Measurements from ENCODE around the gene APC.

GRCh38 chr5:112795944-112796678 is 58.4 kb downstream of the APC start:
- TF ChIP-seq YY1 (tag by site-specific recombination; IDR thresholded peaks at IDR 0.05) (no peak), ZNF146 (tag by site-specific recombination; IDR thresholded peaks at IDR 0.05) (no peak), ZBTB44 (tag by site-specific recombination; IDR thresholded peaks at IDR 0.05) (no peak), HIC1 (tag by site-specific recombination; IDR thresholded peaks at IDR 0.05) (no peak), ZNF585B (tag by site-specific recombination; IDR thresholded peaks at IDR 0.05) (no peak), CTCF (tag by site-specific recombination; IDR thresholded peaks at IDR 0.05) (no peak), TCF7L2 (IDR thresholded peaks at IDR 0.05; ENCODE audit: borderline replicate concordance, low read depth, low read length) (no peak), SP3 (tag by site-specific recombination; IDR thresholded peaks at IDR 0.05) (no peak), ZFP41 (tag by site-specific recombination; IDR thresholded peaks at IDR 0.05; ENCODE audit: borderline replicate concordance) (no peak), ZNF596 (tag by site-specific recombination; IDR thresholded peaks at IDR 0.05) (no peak), ZNF544 (tag by site-specific recombination; IDR thresholded peaks at IDR 0.05) (no peak)
- TF ChIP-seq, protein P1, sequence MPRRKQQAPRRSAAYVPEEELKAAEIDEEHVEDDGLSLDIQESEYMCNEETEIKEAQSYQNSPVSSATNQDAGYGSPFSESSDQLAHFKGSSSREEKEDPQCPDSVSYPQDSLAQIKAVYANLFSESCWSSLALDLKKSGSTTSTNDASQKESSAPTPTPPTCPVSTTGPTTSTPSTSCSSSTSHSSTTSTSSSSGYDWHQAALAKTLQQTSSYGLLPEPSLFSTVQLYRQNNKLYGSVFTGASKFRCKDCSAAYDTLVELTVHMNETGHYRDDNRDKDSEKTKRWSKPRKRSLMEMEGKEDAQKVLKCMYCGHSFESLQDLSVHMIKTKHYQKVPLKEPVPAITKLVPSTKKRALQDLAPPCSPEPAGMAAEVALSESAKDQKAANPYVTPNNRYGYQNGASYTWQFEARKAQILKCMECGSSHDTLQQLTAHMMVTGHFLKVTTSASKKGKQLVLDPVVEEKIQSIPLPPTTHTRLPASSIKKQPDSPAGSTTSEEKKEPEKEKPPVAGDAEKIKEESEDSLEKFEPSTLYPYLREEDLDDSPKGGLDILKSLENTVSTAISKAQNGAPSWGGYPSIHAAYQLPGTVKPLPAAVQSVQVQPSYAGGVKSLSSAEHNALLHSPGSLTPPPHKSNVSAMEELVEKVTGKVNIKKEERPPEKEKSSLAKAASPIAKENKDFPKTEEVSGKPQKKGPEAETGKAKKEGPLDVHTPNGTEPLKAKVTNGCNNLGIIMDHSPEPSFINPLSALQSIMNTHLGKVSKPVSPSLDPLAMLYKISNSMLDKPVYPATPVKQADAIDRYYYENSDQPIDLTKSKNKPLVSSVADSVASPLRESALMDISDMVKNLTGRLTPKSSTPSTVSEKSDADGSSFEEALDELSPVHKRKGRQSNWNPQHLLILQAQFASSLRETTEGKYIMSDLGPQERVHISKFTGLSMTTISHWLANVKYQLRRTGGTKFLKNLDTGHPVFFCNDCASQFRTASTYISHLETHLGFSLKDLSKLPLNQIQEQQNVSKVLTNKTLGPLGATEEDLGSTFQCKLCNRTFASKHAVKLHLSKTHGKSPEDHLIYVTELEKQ (tag by site-specific recombination; IDR thresholded peaks at IDR 0.05; ENCODE audit: borderline replicate concordance) = no peak
- TF ChIP-seq, protein P2, sequence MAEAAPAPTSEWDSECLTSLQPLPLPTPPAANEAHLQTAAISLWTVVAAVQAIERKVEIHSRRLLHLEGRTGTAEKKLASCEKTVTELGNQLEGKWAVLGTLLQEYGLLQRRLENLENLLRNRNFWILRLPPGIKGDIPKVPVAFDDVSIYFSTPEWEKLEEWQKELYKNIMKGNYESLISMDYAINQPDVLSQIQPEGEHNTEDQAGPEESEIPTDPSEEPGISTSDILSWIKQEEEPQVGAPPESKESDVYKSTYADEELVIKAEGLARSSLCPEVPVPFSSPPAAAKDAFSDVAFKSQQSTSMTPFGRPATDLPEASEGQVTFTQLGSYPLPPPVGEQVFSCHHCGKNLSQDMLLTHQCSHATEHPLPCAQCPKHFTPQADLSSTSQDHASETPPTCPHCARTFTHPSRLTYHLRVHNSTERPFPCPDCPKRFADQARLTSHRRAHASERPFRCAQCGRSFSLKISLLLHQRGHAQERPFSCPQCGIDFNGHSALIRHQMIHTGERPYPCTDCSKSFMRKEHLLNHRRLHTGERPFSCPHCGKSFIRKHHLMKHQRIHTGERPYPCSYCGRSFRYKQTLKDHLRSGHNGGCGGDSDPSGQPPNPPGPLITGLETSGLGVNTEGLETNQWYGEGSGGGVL (tag by site-specific recombination; IDR thresholded peaks at IDR 0.05) = no peak
